ENCODE data around the gene CARNS1. TPM values are rescaled to one million over a fixed set of nuclear protein-coding genes. Genes with fewer than 3 reads are reported as not detected.

CARNS1 gene
- polyA plus RNA-seq, 1 donor from 2014 or later, result not detected

DNA sequence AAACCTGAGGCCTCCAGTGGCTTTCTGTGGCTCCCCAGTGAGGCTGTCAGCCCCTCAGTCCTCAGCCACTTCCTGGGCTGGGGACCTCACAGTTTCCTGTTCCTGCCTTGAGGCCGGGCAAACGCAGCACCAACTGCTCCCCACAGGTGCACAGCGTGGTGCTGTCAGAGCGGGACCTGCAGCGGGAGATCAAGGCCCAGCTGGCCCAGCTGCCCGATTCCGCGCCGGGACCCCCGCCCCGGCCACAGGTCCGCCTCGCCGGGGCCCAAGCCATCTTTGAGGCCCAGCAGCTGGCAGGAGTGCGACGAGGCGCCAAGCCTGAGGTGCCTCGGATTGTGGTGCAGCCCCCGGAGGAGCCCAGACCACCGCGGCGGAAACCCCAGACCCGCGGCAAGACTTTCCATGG, 6.2 kb upstream of the CARNS1 start:
- Histone ChIP-seq H3F3A (ENCODE audit: insufficient read depth, low read length, poor library complexity, severe bottlenecking) (no peaks in the 10 kb centered on the region), H3K4me2 (ENCODE audit: low read length) (no peak overlapping the region), H3K9ac (ENCODE audit: low read length) (no peak overlapping the region), H2AFZ (ENCODE audit: low read depth, low read length) (no peak overlapping the region), H4K20me1 (ENCODE audit: insufficient read depth) (no peaks in the 10 kb centered on the region), H3K4me3 (ENCODE audit: low read length) (no peak overlapping the region), H3K36me3 (ENCODE audit: insufficient read depth, low read length) (no peaks in the 10 kb centered on the region), H3K27ac (ENCODE audit: low read length) (no peak overlapping the region), H3K27me3 (ENCODE audit: insufficient read depth, low read depth, low read length) (no peaks in the 10 kb centered on the region), H3K79me2 (replicated peaks; ENCODE audit: insufficient read depth, low read length) (no peaks in the 10 kb centered on the region), H3K9me3 (ENCODE audit: low read length) (no peaks in the 10 kb centered on the region), H3K9me2 (ENCODE audit: insufficient read depth, low read length) (no peaks in the 10 kb centered on the region)
- no peak for TF ChIP-seq MXI1 (conservative IDR thresholded peaks at IDR 0.05; ENCODE audit: poor library complexity, severe bottlenecking)
- no peak for TF ChIP-seq CTCF (IDR thresholded peaks at IDR 0.05; ENCODE audit: poor library complexity, severe bottlenecking)
- TF ChIP-seq EP300 (conservative IDR thresholded peaks at IDR 0.05; ENCODE audit: poor library complexity, severe bottlenecking), result no peak
- no peak for TF ChIP-seq SMC3 (conservative IDR thresholded peaks at IDR 0.05; ENCODE audit: poor library complexity)
- no peak for TF ChIP-seq TAF1 (IDR thresholded peaks at IDR 0.05; ENCODE audit: low read depth)
- TF ChIP-seq, protein P1, sequence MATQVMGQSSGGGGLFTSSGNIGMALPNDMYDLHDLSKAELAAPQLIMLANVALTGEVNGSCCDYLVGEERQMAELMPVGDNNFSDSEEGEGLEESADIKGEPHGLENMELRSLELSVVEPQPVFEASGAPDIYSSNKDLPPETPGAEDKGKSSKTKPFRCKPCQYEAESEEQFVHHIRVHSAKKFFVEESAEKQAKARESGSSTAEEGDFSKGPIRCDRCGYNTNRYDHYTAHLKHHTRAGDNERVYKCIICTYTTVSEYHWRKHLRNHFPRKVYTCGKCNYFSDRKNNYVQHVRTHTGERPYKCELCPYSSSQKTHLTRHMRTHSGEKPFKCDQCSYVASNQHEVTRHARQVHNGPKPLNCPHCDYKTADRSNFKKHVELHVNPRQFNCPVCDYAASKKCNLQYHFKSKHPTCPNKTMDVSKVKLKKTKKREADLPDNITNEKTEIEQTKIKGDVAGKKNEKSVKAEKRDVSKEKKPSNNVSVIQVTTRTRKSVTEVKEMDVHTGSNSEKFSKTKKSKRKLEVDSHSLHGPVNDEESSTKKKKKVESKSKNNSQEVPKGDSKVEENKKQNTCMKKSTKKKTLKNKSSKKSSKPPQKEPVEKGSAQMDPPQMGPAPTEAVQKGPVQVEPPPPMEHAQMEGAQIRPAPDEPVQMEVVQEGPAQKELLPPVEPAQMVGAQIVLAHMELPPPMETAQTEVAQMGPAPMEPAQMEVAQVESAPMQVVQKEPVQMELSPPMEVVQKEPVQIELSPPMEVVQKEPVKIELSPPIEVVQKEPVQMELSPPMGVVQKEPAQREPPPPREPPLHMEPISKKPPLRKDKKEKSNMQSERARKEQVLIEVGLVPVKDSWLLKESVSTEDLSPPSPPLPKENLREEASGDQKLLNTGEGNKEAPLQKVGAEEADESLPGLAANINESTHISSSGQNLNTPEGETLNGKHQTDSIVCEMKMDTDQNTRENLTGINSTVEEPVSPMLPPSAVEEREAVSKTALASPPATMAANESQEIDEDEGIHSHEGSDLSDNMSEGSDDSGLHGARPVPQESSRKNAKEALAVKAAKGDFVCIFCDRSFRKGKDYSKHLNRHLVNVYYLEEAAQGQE (IDR thresholded peaks at IDR 0.05; ENCODE audit: borderline replicate concordance), result no peak

- TF ChIP-seq RAD21 (conservative IDR thresholded peaks at IDR 0.05), result no peak
- TF ChIP-seq, protein P1 (IDR thresholded peaks at IDR 0.05; ENCODE audit: borderline replicate concordance), result no peak
- TF ChIP-seq MXI1 (conservative IDR thresholded peaks at IDR 0.05; ENCODE audit: poor library complexity, severe bottlenecking), result no peak
- TF ChIP-seq POLR2AphosphoS5 (IDR thresholded peaks at IDR 0.05), result no peak
- TF ChIP-seq CTCF (IDR thresholded peaks at IDR 0.05; ENCODE audit: poor library complexity, severe bottlenecking), result no peak
- no peak for TF ChIP-seq TAF1 (IDR thresholded peaks at IDR 0.05; ENCODE audit: low read depth)
- TF ChIP-seq SMC3 (conservative IDR thresholded peaks at IDR 0.05; ENCODE audit: poor library complexity), result no peak
- TF ChIP-seq EZH2 (IDR thresholded peaks at IDR 0.05; ENCODE audit: borderline replicate concordance, insufficient read depth, low read length, poor library complexity, severe bottlenecking), result no peak
- TF ChIP-seq EP300 (conservative IDR thresholded peaks at IDR 0.05; ENCODE audit: poor library complexity, severe bottlenecking), result no peak
- Histone ChIP-seq H3K9me2 (ENCODE audit: insufficient read depth, low read length) (no peaks in the 10 kb centered on the region), H3K9ac (ENCODE audit: low read length) (no peak overlapping the region), H3K9me3 (ENCODE audit: low read length) (no peaks in the 10 kb centered on the region), H3K79me2 (replicated peaks; ENCODE audit: insufficient read depth, low read length) (no peaks in the 10 kb centered on the region), H3K4me3 (ENCODE audit: low read length) (no peak overlapping the region), H3F3A (ENCODE audit: insufficient read depth, low read length, poor library complexity, severe bottlenecking) (no peaks in the 10 kb centered on the region), H3K4me2 (ENCODE audit: low read length) (no peak overlapping the region), H4K20me1 (ENCODE audit: insufficient read depth) (no peaks in the 10 kb centered on the region), H3K27me3 (ENCODE audit: insufficient read depth, low read depth, low read length) (peaks cover 5% of the 10 kb centered on the region), H3K27ac (ENCODE audit: low read length) (no peak overlapping the region), H2AFZ (ENCODE audit: low read depth, low read length) (no peak overlapping the region), H3K36me3 (ENCODE audit: insufficient read depth, low read length) (no peaks in the 10 kb centered on the region)
These were observed 5.6 kb upstream of the CARNS1 start for GRCh38 chr11:67409781-67410368.

Measured in neural cell (in vitro differentiated cells).